HTR-8/SVneo (cell line): Measurements from ENCODE around the gene TSPO2.
A peak's percentile ranks its signal among the peaks of the same experiment; 100 is the strongest.

ENCODE experiments used
- DNase-seq: peaks from one replicate; pipeline ENCODE4 v3.0.0; 2011; ENCODE audit warnings: low spot score, mixed read lengths; ENCODE audit not compliant: insufficient read length
- FAIRE-seq: peaks from 2 replicates; lab custom pipeline; 2011; peaks lifted over from hg19 to GRCh38; lab: Jason Lieb, UNC

Gene TSPO2

DNA sequence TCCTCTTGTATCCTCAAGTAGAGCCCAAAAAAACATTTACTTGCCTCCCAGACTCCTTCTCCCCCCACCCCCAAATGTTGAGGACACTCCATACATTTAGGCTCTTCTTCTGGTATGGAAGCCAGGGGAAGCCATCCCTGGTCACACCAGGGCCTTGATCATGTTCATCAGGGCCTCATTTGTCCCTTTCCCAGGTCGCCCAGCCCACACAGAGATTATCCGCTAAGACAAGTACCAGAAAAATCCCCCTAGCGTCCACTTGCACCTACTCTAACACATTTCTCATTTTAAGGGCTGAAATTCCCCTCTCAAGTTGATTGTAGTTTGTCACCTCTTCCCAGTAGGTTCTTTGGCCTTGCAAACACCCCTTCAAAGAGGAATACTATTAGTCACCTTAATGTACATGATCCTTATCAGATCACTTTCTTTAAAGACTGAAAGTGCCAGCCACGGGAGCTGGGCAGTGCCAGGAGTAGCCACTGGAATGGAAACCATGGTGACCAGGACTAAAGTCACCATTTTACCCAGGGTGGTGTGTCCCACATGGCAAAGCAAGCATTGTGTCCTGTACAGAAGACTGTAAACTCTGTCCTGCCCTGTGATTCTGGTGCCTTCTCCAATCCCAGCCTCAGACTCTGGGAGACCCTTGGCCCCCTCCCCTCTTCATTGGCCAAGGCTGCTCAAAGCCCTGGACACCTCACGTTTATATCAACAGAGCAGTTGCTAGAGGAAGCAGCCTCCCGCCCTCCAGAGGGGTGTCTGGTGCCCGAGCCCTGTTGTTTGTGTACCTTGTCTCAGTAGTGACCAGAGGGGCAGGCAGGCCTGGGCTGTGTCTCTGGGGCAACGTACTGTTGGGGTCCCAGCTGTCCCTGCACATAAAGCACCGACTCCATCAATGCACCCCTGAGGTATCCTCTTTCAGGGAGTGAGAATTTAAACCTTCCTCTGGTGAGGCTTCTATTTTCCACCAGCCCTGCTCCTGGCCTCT lies 5.8 kb downstream of the TSPO2 start:
- no peak for FAIRE-seq
- no peak for DNase-seq

DNA sequence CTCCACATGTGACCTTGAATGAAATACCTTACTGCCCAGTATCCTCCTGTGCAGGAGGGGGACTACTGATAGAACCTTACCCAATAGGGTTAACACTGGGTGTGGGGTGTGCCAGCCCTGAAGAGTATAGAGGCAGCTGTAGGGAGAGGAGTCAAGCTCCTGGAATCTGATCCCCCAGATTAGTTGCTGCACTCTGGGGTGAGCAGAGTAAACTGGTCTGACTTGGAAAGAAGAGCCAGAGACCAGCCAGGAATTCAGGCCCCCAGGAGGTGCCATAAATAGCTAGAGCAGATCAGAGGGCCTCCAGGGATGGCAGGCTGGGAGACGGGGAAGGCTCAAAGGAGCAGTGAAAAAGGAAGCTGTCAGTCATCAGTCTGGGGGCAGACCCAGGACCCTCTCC lies 7.3 kb downstream of the TSPO2 start:
- FAIRE-seq (no peak), DNase-seq (no peak)

DNA sequence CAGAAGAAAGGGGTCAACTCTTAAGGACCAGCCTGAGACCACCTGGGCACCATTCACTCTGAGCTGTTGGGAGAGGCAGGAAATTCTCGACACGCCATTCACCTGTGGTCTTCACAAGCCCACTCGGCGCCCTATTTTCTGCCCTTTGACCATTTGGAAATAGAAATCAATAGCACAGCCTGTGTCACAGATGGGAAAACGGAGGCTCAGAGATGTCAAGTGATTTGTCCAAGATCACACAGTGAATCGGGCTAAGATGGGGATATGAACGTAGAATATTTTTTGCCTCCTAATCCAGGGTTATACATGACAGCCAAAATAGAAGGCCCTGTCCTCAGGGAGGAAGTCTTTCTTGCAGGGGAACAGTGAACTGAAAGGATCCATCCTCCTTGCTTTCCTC lies 7.7 kb downstream of the TSPO2 start:
- DNase-seq (no peak), FAIRE-seq (no peak)

DNA sequence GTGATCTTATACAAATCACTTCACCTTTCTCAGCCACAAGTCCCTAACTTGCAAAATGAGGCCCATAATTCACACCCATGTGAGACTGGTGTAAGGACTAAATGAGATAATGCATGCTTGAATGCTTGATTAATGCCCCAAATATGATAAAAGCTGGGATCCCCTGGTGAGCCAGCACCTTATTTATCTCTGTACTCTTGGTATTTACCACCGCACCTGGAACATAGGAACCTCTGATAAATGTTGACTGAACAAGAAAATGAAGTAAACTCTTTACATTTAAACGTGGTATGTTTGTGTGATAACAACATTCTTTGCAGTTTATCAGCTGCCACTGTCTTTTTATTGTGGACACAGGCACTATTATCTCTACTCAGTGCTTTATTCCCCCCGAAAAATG lies 8.3 kb downstream of the TSPO2 start:
- FAIRE-seq (no peak), DNase-seq (no peak)

DNA sequence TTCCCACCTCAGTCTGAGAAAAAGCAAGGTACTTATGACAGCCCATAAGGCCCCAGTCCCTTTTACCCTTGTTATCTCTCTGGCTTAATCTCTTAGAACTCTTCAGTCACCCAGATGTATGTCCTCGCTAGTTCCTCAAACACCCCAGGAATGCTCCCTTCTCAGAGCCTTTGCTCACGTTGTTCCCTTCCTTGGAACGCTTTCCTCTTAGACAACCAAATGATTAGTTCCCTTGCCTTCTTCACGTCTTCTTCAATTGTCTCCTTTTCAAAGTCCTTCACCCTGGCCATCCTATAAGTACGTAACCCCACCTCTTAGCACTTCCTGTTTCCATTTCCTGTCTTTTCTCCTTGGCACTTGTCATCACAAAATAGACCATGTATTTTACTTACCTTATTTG lies 9.6 kb downstream of the TSPO2 start:
- DNase-seq (no peak), FAIRE-seq (no peak)

DNA sequence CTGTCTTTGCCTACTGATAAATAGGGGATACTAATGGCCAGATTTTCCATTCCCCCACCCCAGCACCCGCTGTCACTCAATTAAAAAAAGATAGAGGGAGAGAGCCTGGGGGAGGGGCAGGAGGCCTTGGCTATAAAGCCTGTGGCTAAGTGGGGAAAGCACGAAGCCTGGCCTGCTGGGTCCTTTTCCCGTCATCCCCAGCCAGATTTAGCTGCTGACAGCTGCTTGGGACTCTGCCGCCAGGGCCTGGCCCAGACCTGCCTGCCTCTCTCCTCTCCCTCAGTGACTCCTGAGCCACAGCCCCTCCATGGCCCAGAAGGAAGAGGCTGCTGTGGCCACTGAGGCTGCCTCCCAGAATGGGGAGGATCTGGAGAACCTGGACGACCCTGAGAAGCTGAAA lies 10.8 kb downstream of the TSPO2 start, which contains the start of gene APOBEC2:
Gene APOBEC2, plus strand, starts transcription at position 162 of the 400 bp plus-strand sequence. Its CDS starts 146 bp downstream, at position 308.
- DNase-seq (no peak), FAIRE-seq (no peak)

DNA sequence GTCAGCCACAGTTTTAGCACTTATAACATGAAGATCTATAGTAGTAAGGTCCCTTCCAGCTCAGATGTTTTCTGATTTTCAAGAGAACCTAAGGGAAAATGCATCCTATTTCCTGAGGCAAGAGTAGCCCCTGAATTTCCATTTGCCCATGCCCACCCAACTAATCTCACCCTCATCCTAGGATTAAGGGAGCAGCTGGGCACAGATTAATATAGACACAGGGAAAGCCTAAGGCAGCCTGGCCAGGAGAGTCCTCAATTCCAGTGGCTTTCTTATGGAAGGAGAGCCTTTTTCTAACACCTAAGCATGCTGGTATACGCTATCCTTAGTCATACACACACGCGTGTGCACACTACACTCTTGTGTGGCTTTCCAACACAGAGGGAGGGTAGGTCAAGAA lies 12.2 kb downstream of the TSPO2 start:
- FAIRE-seq, result no peak
- no peak for DNase-seq

DNA sequence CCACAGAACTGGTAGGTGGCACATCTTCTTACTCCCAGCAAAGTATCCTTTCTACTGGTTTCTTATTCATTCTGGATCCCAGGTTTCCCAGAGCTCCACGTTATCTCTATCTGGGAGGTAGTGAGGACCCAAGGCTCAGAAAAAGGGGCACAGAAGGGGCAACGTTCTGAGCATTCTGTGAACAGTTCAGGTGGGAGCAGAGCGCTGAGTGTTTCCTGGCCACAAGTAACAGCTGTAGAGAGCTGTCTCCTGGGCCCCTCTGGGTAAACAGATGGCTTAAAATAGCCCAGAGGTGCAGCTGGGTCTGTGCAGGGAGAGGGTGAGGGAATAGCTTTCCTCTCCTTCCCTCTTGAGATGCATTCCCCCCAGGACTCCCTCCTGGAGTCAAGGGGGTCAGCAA lies 12.9 kb downstream of the TSPO2 start:
- FAIRE-seq, result no peak
- DNase-seq, result no peak

DNA sequence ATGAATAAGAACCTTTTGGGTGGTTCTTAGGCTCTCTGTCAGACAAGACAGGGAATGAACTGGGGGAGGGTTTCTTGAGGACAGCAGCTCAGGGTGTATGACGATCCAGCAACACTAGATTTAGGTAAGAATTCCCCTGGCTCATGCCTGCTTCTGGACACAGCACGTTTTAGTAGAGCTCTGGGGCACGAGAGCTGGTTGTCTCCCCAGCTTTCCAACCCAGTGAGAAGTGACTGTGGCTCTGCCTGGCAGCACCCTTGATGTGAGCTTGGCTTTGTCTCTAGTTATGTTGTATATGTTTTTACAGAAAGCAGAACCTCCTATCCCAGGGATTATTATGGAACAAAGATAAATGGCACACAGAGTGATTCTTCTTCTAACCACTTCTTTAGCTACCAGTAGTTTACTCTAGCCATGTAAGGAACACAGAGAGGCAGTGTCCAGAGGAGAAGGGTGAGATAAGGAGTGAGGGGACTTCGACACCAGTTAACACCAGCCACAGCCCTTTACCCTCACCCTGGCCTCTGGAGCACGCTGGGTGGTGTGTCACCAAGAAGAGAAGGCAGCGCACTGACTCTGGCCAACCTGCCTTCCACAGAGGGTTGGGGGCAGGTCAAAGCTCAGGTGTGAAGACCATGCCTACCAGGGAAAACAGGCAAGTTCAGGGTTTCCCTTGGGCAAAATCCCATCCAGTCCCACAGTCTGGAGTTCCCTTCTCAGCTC lies 14.7 kb downstream of the TSPO2 start:
- DNase-seq (no peak), FAIRE-seq (no peak)

DNA sequence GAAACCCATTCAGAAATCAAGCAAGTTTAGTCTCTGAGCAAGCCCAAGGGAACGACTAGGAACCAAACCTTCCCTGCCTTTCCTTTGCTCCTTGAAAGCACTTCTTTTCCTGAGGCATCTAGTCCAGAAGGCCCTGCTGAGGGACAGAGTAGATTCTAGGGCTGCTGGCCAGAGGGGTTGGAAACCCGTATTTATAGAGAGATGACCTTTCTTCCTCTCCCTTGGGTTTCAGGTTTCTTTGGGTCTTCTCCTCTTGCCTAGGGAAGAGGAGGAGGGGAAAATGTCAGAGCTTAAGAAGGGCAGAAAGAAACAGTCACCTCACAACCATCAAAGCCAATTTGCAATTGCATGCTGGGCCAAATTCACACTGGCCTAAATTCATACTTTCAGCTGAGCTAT lies 16.5 kb downstream of the TSPO2 start:
- FAIRE-seq (no peak), DNase-seq (no peak)

DNA sequence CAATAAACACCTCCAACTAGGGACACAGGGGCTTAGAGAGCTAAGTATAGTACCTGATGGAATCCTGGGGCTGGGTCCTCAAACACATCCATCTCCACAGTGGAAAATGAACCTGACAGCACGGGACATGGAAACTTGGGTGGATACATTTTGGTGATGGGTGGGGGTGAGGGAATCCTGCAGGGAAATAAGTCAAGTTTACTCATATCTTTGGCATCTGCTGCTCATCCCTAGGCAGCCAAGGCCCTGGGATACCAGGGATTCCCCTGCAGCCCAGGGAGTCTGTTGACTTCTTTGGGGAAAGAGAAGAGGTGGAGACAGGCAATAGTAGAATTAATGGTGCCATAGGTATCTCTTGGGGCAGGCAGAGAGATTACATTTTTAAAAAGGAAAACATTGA lies 17.3 kb downstream of the TSPO2 start:
- no peak for FAIRE-seq
- no peak for DNase-seq

DNA sequence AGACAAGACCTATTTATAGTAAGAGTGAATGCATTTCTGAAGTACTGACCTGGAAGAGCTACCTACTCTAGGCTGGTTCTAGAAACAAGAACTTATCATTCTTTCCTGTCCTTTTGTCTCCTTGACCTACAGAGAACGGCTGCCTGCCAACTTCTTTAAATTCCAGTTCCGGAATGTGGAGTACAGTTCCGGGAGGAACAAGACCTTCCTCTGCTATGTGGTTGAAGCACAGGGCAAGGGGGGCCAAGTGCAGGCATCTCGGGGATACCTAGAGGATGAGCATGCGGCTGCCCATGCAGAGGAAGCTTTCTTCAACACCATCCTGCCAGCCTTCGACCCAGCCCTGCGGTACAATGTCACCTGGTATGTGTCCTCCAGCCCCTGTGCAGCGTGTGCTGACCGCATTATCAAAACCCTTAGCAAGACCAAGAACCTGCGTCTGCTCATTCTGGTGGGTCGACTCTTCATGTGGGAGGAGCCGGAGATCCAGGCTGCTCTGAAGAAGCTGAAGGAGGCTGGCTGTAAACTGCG lies 19.0 kb downstream of the TSPO2 start:
- FAIRE-seq (no peak), DNase-seq (no peak)

DNA sequence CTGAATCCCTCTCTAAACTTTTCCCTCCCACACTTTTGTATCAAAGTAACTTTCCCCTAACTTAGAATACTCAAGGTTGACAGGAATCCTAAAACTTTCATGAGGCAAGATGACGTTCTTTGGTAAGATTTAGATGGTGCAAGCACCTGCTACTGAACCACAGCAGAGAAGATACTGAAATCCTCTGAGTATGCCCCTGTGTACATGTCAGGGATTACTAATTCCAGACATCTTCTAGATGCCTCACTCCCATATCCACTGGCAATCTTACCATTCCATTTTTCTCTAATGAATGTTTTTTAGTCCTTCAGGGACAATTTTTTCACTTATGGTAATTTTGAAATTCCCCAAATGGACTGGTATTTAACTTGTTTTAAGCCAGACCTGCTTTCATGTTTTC lies 19.8 kb downstream of the TSPO2 start:
- DNase-seq (no peak), FAIRE-seq (no peak)

DNA sequence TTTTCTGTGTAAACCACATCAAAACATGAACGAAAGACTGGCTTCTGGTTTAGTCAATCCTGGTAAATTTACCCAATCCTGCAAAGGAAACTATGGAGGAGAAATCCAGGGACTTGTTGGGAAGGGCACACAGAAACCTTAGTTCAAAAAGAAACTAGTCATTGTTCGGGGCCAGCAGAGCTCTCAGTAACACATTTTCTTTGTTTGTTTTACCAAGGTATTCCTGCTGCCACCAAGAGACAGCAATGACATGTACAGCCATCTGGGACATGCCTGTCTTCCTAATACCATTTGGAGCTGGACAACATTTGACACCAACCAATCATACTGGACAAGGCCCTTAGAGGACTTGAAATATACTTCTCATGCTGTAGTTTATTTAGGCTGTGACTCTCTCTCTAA lies 21.6 kb downstream of the TSPO2 start:
- DNase-seq (no peak), FAIRE-seq (no peak)

DNA sequence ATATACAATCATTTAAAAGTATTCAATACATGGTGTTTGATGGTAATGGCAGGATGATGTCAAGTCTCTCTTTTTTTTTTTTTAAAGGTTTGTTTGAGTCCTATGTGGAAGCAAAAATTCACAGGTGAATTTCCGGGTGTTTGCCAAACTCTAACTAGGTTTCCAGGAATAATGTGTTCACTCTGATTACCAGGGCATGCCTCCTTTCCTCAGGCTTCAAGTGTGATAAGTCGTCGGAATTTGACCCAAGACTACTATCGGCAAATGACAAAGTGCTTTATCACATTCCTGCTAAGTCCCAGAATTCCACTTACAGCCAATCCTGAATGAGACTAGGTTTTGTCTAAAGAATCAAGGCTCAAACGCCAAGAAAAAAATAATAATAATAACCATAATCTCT lies 22.6 kb downstream of the TSPO2 start:
- DNase-seq (no peak), FAIRE-seq (no peak)

DNA sequence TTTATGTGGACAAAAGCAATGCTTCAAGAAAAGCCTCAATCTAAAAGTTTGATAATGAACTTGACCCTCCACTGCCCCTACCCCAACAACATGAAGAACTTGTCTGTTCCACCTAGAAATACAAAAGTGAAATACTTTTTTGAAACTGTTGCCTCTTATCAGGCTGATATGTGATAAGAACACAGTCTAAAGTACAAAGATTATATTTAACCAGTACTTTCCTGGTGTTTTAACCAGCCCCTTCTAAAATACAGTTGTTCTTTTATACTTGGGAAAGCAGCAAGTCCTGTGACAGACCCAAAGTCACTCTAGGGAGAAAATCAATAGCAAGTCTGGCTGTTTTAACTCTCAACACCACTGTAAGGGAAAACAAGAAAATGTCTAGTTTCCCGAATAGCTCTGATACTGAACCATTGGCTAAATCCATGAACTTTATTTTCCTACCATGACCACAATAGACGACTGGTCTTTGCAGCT lies 23.3 kb downstream of the TSPO2 start:
- no peak for FAIRE-seq

DNA sequence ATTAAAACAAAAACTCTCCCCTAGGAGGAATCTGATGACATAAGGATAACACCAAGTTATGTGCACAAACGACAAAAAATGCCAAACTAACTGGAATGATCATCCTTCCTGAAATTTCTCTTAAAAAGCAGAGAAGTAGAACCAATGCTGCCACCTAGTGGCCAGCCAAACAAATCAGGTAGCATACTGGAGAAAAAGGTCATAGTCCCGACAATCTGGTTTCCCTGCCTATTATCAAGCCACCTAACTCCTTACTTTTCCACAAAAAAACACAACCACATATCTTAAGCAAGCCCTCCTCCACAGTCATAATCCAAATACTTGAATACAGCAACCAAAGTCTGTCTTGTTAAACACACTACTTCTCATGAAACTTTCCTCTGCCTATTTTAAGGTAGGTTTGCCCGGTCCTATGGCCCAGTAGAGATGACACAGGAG lies 24.6 kb downstream of the TSPO2 start:
- no peak for FAIRE-seq
- DNase-seq, result peak; percentile 41

More for the DNA sequence above, 23.3 kb downstream of the TSPO2 start:
- DNase-seq, result no peak

DNA sequence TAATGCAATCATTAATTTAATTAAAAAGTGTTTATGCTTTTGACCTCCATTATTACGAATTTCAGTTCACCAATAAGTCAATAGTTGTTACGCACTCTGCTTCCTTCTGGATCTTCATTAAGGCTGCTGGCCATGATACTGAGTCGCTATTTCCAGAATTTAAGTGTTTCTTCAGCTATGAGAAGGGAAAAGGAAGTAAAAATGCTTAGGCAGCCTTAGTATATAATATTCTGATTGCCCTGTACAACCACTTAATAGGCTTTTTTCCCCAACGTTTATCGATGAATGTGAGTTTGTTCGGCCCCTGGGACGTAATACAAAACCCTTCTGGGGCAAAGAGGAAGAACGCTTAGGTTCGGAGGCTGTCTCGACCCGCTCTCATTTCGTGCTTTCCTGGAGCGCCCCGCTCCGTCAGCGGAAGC lies 29.2 kb downstream of the TSPO2 start:
- no peak for FAIRE-seq
- no peak for DNase-seq

DNA sequence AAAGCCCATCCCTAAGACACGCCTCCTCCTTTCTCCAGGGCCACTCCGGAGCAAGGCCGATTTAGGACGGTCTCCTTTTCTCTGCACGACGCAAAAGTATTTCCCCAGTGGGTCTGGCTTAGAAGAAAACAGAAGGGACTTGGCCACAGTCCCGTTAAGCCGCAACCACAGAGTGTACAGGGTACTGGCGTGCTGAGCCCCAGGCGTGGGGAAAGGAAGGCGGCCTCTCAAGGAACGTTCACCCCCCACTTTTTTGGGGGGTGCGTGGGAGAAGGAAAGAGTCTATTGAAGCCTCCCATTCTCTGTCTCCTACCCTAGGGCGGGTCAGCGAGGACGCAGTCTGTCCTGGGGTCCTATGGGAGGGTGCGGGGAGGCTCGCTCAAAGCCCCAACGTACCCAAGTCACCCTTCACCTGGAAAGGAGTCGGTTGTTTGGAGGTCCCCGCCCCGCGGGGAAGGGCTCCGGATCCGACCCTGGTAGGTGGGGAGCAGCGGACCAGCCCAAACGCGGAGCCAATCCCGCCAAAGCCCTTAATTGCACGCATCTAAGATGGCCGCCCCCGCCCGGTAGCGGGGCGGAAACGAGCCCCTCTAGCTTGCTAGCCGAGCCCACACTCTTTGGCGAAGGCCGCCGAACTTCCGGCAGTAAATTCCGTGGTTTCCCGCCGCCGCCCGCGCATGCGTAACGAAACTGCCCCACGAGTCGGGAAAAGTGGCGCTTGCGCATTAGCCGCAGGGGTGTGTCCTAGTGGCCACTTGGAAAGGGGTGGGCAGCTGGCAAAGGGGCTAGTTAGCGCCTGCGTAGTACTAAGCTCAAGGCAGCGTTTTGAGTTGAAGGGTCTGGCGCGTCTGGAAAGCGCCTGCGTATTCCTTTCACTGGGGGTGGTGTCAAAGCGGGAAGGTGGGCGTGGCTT lies 29.9 kb downstream of the TSPO2 start, which contains the start of gene OARD1:
Gene OARD1, minus strand, starts transcription at position 434 of the 913 bp plus-strand sequence. CDS start 722 bp downstream, outside the sequence.
- FAIRE-seq, result peak; percentile 80
- DNase-seq, result peak; percentile 95

DNA sequence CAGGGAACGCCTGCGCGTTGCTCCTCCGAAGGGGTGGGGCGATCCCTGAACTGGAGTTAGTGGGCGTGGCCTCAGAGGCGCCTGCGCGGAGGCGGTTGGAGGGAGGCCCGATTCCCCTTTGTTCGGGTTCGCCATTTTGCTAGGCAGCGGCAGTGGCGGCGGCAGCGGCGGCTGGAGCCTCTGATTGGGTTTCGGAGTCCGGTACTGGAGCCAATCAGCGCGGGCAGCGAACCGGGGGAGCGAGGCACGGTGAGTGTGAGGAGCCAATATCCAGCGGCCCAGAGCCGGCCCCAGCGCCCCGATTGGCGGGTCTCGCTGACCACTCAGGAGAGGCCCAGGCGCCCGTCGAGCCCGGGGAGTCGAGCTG lies 30.6 kb downstream of the TSPO2 start, which contains the start of gene NFYA:
Gene NFYA, plus strand, starts transcription at position 139 of the 367 bp plus-strand sequence. CDS start 6,116 bp downstream, outside the sequence.
- FAIRE-seq (peak; percentile 98), DNase-seq (peak; percentile 95)
